NCI-H1694 treated with DMSO at 0.1 percent for 48 hours (cell line): Measurements from ENCODE around the gene ZNF664.

ENCODE experiments used
- DNase-seq: peaks from one replicate; lab custom pipeline; 2025; lab: John Stamatoyannopoulos, UW

The ZNF664 gene

DNA sequence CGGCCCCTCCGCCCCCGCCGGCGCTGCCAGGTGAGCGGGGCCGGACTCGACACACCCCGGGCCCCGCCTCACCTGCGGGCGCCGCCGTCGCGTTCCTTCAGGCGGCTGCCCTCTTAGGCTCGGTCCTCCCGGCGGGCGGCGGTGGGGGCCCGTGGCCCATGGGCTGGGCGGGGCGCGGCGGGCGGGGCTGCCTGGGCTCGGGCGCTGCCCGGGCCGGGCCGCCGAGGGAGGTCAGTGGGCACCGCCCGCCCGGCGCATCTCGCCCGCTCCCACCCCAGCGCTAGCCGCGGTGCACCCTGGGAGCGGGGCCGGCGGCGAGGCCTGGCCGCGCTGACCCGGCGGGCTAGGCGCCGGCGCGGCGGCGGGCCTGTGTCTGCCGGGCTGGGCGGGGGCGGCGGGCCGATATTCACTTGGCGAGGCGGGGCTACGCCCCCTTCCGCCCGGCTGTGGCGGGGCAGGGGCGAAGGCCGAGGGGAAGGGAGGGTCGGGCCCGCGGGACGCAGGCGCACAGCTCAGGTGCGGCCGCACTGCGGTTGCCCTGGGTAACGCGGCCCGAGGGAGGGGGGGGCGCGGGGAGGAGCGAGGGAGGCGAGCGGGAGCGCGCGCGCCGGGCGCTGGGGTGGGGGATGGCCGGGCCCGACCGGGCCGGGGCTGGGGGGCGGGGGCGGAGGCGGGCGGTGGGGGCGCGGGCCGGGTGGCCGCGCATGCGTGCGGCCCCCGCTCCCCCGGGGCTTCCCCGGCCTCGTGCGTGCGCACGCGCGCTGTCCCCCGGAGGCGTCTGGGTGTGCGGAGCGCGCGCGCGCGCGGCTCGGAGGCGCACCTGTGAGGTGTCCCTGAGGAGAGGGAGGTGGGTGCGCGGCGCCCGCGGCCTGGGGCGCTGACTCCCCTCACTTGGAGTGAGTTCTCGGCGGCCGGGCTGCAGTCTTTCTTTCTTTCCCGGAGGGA lies at the start of gene ZNF664, which contains the start of gene CCDC92:
Gene ZNF664 (plus strand): TSS at position 759 of the 945 bp plus-strand sequence. CDS start 38,930 bp downstream, outside the sequence.
Gene CCDC92 (minus strand): TSS at position 375 of the 945 bp plus-strand sequence. CDS start 28,526 bp downstream, outside the sequence.
- DNase-seq: peak; percentile 81

DNA sequence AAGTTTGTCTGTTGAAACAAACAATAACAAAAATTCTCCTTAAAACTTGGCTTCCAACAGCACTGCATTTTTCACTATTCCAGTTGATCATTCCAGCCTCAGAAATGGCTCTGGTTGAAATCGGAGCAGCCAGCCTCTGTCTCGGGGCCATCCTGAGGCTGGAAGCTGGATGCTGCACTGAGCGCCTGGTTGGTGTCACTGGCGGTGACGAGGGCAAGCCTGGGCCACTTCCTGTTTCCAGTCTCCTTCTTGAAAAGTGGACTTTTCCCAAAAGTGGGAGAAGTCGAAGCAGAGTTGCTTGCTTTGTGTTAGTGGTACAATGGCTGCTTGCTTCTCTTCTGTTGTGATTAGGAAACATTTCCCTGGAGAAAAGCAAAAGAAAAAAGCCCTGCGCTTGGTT lies 49.1 kb upstream of the ZNF664 start:
- no peak for DNase-seq

DNA sequence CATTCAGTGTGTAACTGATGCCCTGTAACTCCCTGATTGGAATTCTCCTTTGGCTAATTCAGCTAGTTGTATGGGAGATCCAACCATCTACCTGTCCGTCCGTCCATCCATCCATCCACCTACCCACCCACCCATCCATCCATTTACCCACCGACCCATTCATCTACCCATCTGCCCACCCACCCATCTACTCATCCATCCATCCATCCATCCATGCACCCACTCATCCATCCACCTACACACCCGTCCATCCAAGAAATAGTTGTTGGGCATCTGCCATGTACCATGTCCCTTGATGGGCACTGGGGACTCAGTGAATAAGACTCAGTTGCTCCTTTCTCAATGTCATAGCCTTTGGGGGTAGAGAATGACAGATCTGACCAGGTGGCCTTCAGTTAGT lies 48.5 kb upstream of the ZNF664 start:
- DNase-seq: no peak

DNA sequence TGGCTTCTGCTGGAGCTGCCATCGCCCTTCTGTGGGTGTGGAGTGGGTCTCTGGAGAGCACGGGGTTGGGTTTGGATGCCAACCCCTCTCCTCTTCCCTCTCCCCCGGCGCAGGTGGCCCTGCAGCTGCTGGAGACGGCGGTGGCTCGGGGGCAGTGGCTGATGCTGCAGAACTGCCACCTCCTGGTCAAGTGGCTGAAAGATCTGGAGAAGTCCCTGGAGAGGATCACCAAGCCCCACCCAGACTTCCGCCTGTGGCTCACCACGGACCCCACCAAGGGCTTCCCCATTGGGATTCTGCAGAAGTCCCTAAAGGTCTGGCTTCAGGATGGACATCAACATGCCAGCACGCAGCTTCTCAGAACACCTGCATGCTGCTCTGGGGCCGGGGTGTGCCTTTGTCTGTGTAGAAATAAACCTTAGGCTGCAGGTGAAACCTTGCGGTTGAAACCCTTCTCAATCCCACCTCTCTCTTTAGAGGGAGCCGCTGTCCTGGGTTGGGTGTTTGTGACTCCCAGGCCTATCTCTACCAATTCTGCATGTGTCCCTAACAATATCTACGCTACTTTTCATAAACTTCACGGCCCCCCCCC lies 44.6 kb upstream of the ZNF664 start:
- no peak for DNase-seq

DNA sequence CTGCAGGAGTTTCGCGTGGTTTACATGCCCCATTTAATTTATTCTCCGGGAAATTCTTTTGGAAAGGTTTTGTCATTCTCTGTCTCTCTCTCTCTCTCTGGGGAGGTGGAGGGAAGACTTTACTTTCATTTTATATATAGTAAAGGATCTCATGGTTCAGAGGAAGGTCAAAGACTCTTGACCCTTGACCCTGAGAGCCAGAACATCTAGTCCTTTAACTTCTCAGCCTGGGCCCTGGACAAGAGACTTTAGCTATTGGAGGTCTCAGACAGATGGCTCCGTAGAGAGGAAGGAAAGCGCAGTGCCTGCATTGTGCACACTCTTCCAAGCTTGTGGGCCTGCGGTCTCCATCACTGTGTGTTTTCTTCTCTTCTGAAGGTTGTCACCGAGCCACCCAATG lies 44.1 kb upstream of the ZNF664 start:
- no peak for DNase-seq

DNA sequence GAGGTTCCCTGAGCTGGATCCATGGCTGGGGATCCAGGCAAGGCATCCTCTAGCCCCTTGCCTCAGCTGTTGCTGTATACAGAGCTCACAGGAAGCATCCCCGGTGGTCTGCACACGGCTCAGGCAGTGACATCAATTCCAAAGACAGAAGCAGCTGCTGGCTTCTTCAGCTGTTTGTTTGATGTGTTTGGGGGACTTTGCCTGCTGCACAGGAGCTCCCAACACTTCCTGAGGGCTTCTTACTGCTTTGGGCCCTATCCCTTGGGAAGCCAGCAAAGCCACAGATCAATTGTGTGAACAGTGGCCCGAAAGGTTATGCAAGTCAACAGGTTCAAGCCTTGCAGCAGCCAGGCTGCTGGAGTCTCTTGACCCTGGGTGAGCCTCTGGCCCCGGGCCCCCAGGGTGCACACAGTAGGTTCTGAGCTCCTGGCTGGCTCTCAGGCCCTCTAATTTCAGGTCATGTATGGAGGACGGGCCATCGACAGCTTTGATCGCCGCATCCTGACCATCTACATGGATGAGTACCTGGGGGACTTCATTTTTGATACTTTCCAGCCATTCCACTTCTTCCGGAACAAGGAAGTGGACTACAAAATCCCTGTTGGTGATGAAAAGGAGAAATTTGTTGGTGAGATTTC lies 43.0 kb upstream of the ZNF664 start:
- DNase-seq: no peak

DNA sequence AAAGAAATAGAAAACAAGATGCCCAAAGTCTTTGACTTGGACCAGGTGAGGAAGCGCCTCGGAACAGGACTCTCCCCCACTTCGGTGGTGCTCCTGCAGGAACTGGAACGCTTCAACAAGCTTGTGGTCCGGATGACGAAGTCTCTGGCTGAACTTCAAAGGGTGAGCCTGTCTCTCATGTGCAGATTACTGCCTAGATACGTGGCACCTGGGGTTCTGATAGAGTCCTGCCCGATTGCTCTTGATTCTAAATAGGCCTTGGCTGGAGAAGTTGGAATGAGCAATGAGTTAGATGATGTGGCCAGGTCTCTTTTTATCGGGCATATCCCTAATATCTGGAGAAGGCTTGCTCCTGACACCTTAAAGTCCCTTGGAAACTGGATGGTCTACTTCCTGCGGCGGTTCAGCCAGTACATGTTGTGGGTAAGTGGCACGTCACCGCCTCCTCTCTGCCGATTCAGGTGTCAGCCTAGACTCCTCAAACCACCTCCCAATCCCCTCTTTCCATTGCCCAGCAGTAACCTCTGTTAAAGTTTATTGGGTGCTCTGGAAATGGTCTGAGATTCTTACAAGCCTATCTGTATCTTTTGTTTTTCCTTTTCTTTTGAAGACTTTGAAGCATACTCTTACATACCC lies 41.2 kb upstream of the ZNF664 start:
- DNase-seq: no peak

DNA sequence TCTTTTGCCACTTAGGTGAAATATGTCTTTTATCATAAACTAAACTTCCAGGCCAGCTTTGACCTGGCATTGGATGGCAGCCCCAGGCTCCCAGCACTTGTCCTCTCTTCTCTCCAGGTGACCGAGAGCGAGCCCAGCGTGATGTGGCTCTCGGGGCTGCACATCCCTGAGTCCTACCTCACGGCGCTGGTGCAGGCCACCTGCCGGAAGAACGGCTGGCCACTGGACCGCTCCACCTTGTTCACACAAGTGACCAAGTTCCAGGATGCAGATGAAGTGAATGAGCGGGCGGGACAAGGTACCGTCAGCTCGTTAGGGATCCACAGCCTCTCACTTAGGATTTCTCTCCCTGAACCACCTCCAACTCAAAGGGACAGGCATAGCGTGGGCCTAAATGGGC lies 39.8 kb upstream of the ZNF664 start:
- DNase-seq: no peak

DNA sequence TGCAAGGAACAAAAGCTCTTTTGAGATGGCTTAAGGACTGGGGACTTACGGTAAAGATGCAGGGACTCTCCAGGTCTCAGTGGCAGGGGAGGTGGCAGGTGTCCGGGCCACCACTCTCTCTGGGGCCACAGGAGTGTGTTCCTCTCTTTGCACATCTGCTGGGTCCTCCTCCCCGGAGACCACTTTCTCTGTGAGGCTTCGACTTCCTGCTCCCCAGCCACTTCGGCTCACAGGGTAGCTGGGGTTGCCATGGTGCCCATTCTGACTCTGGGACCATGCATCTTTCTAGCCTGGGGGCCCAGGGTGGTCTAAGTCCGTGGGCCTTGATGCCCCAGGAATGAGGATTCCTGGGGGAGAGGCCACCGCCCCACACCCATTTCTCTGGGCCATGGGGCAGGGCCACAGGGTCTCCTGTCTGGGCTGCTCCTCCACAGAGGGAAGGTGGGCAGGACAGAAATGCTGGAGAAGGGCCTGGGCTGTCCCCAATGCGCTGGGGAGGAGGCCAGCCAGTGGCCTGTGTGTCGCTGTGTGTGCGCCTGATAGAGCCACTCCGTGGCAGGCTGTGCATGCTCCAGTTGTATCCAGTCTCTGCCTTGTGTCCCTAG lies 38.9 kb upstream of the ZNF664 start:
- no peak for DNase-seq

DNA sequence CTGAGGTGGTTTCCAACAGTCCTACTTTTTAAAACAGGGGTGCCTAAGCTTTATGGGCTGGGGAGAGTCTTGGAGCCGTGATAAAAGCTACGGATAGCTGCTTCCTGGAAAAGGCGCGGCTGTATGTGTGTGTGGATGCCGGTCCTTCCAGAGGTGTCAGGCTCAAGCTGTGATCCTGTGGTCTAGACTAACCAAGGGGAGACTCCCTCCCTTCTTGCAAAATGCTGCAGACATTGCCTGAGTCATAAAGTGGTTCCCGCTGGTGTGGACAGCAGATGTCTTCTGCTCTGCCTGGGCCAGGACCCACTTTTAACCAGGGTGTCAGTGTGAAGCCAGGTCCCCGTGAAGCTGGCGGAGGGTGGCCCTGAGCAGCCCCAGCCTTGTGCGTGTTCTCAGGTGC lies 38.2 kb upstream of the ZNF664 start:
- DNase-seq: no peak

DNA sequence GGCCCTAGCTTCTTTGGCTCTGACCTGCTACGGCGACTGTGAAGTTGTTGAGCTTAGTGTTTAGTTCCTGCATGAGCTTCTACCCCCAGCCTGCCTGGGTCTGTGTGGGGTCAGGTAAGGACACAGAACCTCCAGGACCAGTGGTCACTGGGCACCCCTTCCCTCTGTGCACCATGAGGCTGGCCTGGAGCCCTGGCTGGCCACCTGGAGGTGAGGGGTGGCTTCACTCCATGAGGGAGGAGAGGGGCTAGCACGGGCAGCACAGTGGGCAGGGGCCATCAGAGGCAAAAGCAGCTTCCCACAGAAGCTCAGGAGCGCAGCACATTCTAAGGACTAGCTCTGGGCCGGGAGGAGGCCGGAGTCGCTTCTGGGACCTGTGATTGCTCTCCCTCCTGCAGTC lies 37.1 kb upstream of the ZNF664 start:
- no peak for DNase-seq

DNA sequence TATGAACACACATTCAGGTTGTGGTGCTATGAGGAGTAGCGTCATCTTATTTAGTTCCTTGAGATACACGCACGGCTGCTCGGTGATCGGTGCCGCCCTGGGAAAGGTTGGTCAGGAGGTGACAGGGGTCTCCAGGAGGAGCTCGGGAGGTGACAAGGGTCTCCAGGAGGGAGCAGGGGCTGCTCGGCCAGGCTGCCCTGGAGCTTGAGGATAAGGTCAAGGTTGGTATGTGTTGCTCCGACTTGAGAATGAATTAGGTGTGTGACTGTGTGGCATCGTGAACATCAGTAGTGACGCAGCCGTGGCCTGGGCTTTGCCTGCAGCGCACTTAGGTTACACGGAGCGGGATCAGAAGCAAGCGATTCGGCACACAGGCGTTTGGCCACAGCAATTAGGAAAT lies 36.5 kb upstream of the ZNF664 start:
- no peak for DNase-seq

DNA sequence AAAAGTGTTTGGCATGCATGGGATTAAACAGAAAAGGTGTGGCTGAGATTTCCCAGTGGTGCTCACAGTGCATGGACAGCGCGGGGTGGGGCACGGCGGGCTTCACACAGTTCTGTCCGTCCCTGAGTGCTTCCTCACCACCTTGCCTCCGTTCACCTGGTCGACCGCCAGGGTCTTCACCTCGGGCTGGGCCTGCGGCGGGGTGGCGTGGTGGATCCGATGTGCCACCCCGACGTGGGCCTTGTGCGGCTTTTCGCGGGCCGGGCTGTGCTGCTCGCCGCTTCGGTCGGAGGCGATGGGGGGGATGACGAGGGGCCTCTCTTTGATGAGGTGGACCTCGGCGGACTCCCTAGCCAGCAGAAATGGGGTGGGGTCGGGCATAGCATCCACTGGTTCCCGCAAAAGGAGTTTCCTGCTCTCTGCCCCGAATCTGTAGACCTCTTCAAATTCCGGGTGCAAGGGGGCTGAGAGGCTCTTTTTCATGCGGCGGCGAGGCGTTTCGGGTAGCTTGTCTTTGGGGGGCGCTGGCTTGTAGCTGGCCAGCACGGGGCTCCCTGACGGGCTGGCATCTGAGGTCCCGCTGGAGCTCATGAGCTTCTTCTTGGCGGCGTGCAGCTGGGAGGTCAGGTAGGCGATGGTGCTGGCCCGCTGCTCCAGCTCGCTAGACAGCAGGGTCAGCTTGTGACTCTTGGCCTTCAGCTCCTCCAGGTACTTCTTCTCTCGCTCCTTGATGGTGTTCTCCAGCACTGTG lies 35.9 kb upstream of the ZNF664 start:
- no peak for DNase-seq

DNA sequence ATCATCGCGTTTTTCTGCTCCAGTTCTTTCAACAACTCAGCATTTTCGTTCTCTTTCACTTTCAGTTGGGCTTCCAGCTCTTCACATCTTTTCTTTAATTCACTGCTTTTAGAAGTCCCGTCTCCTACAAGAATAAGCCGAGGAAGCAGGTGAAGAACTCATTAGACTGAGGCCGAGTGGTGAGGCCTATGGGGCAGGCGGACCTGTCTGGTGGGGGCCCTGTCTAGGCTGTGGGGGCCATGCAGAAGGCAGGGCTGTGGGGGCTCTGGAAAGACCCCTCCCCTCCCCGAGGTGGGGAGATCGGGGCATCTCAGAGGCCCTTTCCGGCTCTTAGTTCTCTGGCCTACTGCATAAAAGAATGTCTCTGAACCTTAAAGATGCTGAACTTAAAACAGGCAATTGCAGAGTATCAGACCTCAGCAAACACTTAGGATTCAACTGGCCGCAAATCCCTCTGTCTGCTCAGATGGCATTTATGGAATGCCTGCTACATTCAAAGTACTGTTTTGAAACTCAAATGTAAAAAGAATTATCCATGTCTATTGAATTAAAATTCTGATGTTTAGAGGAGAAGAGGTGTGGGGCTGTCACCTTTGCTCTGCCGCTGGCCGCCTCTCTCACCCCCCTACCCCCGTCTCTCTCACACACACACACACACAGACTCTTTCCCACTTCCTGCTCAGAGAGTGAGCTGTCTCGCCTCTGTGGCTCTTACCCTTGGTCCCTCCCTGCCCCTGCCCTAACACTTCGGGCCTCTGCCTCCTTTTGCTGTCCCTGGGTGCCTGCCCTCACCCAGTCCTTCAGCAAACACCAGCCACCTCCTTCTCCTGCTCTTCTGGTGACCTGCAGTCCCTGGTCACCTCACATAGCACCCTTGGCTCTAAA lies 35.1 kb upstream of the ZNF664 start:
- DNase-seq: no peak

DNA sequence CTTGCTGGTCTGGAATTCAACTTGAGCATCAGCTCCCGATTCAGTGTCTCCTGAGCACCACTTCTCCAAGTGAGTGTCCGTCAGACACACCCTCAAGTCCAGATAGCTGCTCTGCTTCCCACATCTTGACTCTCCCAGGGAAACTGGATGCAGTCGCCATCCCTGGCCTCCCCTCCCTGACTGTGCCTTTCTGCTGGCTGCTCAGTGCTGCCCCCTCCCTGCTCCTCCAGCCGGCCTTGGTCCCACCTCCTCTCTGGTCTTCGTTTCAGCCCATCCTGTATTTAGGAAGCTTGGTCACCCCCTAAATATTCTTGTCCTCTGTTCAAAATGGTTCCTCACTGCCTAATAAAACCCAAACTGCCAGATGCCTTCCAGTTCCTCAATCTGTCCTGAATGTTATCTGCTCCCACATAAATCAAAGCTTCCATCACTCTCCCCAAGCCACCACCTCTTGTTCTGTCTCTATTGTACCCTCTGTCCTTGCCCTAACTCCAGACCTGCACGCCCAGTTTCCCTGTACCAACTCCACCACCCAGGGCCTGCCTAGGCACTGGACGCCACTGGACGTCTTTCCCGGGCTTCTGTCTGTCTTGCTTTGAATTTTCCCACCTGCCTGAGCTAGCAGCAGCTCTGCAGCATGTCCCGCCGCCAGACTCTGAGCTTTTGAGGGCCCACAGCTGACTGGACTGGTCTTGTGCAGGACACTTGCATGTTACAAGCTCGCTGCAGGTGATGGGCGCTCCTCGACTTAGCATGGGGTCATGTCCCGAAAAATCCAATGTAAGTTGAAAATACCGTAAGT lies 34.1 kb upstream of the ZNF664 start:
- no peak for DNase-seq

DNA sequence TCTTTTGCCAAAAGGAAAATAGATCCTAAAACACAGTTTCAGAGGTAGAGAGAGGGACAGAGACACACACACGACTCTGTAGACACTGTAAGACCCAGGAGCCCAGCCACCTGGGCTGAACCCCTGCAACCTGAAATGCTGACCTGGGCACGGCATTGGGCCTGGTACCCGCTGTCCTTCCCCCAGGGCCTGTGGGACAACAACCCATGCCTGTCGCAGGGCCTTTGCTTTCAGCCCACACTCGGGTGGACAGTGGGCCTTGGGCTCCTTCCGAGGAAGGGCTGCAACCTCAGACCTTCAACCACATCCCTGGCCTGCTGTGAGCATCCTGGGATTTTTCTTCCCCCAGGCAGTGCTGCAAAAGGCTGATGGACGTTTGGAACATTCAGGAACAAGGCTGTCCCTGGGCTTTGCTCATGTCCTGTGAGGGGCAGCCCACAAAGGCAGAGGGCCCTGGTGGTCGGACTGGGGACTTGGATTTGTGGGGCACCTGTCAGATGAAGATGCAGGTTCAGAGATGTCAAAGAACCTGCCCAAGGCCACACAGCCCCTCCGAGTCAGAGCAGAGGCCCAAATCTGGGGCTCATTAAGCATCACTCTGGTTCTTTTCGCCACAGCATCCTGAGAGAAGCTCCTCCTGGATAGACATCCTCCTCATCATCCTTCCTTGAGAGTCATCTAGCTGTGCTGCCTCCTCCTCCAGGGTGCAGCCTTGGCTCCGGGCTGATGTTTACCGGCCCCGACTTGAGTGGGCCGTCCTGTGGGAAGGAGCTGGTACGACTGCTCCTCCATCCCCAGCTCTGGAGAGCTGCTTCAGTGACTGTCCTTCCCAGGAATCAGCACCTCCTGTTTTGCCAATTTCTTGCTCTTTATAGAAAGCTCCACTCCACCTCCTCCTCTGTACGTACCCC lies 33.0 kb upstream of the ZNF664 start:
- DNase-seq: no peak

DNA sequence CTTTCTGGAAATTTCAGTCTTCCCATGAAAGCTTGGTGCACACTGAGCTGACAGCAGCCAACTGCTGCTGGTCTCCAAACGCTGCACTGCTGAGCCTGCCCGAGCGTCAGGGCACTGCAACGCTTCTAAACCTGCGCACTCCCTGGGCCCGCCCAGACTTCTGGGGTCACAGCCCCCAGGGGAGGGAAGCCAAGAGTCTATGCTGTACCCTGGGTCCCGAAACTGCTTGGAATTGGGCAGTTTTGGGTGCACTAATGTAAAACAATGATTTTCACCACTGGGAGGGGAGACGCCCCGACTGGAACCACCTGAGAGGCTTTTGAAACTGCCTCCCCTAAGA lies 32.4 kb upstream of the ZNF664 start:
- no peak for DNase-seq

DNA sequence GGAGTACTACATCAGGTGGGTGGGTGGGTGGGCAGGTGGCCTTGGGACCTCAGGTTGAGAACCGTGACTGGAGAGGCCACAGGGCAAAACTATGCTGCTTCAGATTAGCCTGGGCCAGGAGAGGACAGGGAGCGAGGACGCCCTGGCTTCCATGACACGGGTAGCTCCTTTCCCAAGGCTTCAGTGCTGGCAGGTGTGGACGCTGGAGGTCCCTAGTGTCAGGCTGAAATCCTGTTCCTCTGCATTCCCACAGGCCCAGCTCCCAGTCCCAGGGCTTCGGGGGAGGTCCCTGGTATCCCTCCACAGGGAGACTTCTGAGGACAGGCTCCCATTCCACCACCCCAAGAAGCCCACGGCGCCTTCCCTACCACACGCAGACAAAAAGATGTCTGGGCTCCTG lies 32.0 kb upstream of the ZNF664 start:
- DNase-seq: no peak
